ENCODE results near the gene NBPF11.
"Not testable (repeated sequence)": the region's sequence is repeated elsewhere in the genome, so short reads cannot be mapped to it uniquely, and the experiment has no call there.

- not testable (repeated sequence) for TF ChIP-seq CTCF (conservative IDR thresholded peaks at IDR 0.05 in 1 of 2, IDR thresholded peaks at IDR 0.05 in 1 of 2; ENCODE audit: extremely low read depth in 1 of 2, insufficient read depth in 1 of 2, low read depth in 1 of 2, low read length in 2 of 2); EZH2 (IDR thresholded peaks at IDR 0.05; ENCODE audit: borderline replicate concordance, low read length)
These were observed 73.2 kb downstream of the NBPF11 start for GRCh38 chr1:148078632-148079519.
